MM.1S (cell line): ENCODE data around the gene MTA3.

Experiments used
- DNase-seq: peaks from one replicate; pipeline ENCODE4 v3.0.0-alpha.2; 2015
- H2AFZ ChIP-seq: fragments of 300-600 bp; sonication (generic); 2 replicates; pipeline ENCODE4 v1.6.0; 2016; ENCODE audit warnings: antibody characterized with exemption, low read length
- H3F3A ChIP-seq: fragments of 300-600 bp; sonication (generic); 2 replicates; pipeline ENCODE4 v1.6.1; 2016; ENCODE audit warnings: mild to moderate bottlenecking, antibody characterized with exemption, low read length, moderate library complexity, mixed read lengths; ENCODE audit not compliant: insufficient read depth
- H3K27ac ChIP-seq: fragments of 300-600 bp; sonication (generic); 2 replicates; pipeline ENCODE4 v1.5.1; 2016; ENCODE audit warnings: mild to moderate bottlenecking, low read length
- H3K27me3 ChIP-seq: fragments of 300-600 bp; sonication (generic); replicated peaks from 2 replicates; pipeline ENCODE4 v1.6.0; 2016; ENCODE audit warnings: low read length; ENCODE audit not compliant: insufficient read depth
- H3K36me3 ChIP-seq: fragments of 300-600 bp; sonication (generic); replicated peaks from 2 replicates; pipeline ENCODE4 v1.6.1; 2016; ENCODE audit warnings: mild to moderate bottlenecking, low read length, mixed read lengths; ENCODE audit not compliant: insufficient read depth
- H3K4me1 ChIP-seq: fragments of 300-600 bp; sonication (generic); 2 replicates; pipeline ENCODE4 v1.6.1; 2016; ENCODE audit warnings: low read length, mixed read lengths
- H3K4me2 ChIP-seq: fragments of 300-600 bp; sonication (generic); 2 replicates; pipeline ENCODE4 v1.6.0; 2016; ENCODE audit warnings: low read depth, low read length
- H3K4me3 ChIP-seq: fragments of 300-600 bp; sonication (generic); 2 replicates; pipeline ENCODE4 v1.5.1; 2016; ENCODE audit warnings: low read length, mixed read lengths
- H3K79me2 ChIP-seq: fragments of 300-600 bp; sonication (generic); 2 replicates; pipeline ENCODE4 v1.6.1; 2016; ENCODE audit warnings: mixed run types, low read length, mixed read lengths
- H3K9ac ChIP-seq: fragments of 300-600 bp; sonication (generic); 2 replicates; pipeline ENCODE4 v1.6.1; 2016; ENCODE audit warnings: low read length, mixed read lengths
- H3K9me2 ChIP-seq: fragments of 300-600 bp; sonication (generic); replicated peaks from 2 replicates; pipeline ENCODE4 v1.6.1; 2016; ENCODE audit warnings: mild to moderate bottlenecking, low read length, mixed read lengths; ENCODE audit not compliant: insufficient read depth
- H3K9me3 ChIP-seq: fragments of 300-600 bp; sonication (generic); replicated peaks from 2 replicates; pipeline ENCODE4 v1.6.1; 2016; ENCODE audit warnings: mild to moderate bottlenecking, low read length, mixed read lengths; ENCODE audit not compliant: insufficient read depth
- H4K20me1 ChIP-seq: fragments of 300-600 bp; sonication (generic); 2 replicates; pipeline ENCODE4 v1.6.1; 2016; ENCODE audit warnings: mild to moderate bottlenecking, low read length, moderate library complexity, mixed read lengths; ENCODE audit not compliant: insufficient read depth
- EZH2 ChIP-seq: fragments of 300-600 bp; sonication (generic); optimal IDR thresholded peaks from 2 replicates; pipeline ENCODE3; 2017; ENCODE audit warnings: low read depth, mild to moderate bottlenecking, antibody characterized with exemption, low read length, mixed read lengths
- EZH2phosphoT487 ChIP-seq: fragments of 300-600 bp; sonication (generic); IDR thresholded peaks from 2 replicates; pipeline ENCODE4 v1.6.1; 2018; ENCODE audit warnings: antibody characterized with exemption, low read length
- TF ChIP-seq, protein P1 (sequence below): fragments of 300-600 bp; sonication (generic); IDR thresholded peaks from 2 replicates; pipeline ENCODE4 v1.5.1; 2016; ENCODE audit warnings: antibody characterized with exemption, low read length, mixed read lengths

MTA3 gene

DNA sequence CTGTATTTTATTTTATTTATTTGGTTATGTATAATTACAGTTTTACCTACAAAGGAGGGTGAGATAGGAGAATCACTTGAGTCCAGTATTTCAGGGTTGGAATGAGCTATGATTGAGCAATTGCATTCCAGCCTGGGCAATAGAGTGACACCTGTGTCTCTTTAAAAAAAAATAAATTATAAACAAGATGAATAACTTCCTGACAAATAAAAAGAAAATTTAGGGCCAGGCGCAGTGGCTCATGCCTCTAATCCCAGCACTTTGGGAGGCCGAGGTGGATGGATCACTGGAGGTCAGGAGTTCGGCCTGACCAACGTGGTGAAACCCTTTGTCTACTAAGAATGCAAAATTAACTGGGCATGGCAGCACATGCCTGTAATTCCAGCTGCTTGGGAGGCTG is 17.3 kb downstream of the MTA3 start:
- H3K9me2 ChIP-seq = no peaks in the 10 kb centered on the region
- no peak overlapping the region for H3K4me3 ChIP-seq
- H3K79me2 ChIP-seq = no peaks in the 10 kb centered on the region
- no peak for DNase-seq
- H3K4me2 ChIP-seq = no peak overlapping the region
- no peak overlapping the region for H3K27ac ChIP-seq
- no peaks in the 10 kb centered on the region for H3F3A ChIP-seq
- H3K9me3 ChIP-seq = no peaks in the 10 kb centered on the region
- H3K9ac ChIP-seq = no peak overlapping the region
- no peaks in the 10 kb centered on the region for H3K36me3 ChIP-seq
- H4K20me1 ChIP-seq = no peaks in the 10 kb centered on the region
- no peaks in the 10 kb centered on the region for H3K4me1 ChIP-seq
- H3K27me3 ChIP-seq = no peaks in the 10 kb centered on the region
- H2AFZ ChIP-seq = no peak overlapping the region
- no peak for TF ChIP-seq EZH2phosphoT487
- TF ChIP-seq, protein P1, sequence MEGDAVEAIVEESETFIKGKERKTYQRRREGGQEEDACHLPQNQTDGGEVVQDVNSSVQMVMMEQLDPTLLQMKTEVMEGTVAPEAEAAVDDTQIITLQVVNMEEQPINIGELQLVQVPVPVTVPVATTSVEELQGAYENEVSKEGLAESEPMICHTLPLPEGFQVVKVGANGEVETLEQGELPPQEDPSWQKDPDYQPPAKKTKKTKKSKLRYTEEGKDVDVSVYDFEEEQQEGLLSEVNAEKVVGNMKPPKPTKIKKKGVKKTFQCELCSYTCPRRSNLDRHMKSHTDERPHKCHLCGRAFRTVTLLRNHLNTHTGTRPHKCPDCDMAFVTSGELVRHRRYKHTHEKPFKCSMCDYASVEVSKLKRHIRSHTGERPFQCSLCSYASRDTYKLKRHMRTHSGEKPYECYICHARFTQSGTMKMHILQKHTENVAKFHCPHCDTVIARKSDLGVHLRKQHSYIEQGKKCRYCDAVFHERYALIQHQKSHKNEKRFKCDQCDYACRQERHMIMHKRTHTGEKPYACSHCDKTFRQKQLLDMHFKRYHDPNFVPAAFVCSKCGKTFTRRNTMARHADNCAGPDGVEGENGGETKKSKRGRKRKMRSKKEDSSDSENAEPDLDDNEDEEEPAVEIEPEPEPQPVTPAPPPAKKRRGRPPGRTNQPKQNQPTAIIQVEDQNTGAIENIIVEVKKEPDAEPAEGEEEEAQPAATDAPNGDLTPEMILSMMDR = no peak
- no peak for TF ChIP-seq EZH2

DNA sequence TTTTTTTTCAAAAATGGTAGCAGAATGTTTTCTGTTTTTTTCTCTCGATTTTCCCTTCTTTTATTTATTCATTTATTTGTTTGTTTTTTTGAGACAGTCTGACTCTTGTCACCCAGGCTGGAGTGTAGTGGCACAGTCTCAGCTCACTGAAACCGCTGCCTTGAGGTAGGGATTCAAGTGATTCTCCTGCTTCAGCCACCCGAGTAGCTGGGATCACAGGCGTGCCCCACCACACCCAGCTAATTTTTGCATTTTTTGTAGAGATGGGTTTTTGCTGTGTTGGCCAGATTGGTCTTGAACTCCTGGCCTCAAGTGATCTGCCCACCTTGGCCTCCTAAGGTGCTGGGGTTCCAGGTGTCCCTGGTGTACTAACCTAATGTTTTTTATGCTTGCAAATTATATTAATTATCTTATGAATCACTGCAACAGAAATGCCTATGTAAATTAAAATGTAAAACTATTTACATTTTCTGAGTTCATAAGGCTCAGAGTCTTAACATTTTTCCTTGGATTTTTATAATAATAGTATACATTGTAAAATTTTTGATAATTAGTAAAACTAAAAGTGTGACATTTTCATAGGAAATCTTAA is 19.2 kb downstream of the MTA3 start:
- Histone ChIP-seq H3K27ac (no peak overlapping the region), H3K9me2 (no peaks in the 10 kb centered on the region), H3K9ac (no peak overlapping the region), H3K4me1 (no peaks in the 10 kb centered on the region), H3K79me2 (no peaks in the 10 kb centered on the region), H3K36me3 (no peaks in the 10 kb centered on the region), H3K4me2 (no peak overlapping the region), H3K27me3 (no peaks in the 10 kb centered on the region), H3K9me3 (no peaks in the 10 kb centered on the region), H3F3A (no peaks in the 10 kb centered on the region), H4K20me1 (no peaks in the 10 kb centered on the region), H2AFZ (no peak overlapping the region), H3K4me3 (no peak overlapping the region)
- TF ChIP-seq, protein P1 = no peak
- TF ChIP-seq EZH2phosphoT487 (no peak), EZH2 (no peak)
- DNase-seq = no peak

DNA sequence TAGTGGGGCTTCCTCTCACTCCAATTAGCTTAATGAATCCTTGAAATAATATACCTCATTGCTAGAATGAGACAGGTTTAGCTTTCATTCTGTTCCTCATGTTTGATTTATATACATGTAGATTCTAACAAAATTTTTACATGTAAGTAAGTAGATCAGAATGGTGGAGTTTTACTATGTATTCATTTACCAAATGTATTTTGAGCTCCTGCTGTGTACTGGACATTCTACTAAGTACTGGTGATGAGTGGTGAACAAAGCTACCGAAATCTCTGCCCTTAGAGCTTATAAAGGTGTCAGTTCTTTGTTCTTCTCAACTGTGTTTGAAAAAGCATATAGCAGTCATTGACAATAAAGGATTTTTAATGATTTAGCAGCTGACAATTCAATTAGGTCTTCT is 19.7 kb downstream of the MTA3 start:
- Histone ChIP-seq H3K9me2 (no peaks in the 10 kb centered on the region), H3F3A (no peaks in the 10 kb centered on the region), H3K79me2 (no peaks in the 10 kb centered on the region), H3K9ac (no peak overlapping the region), H3K4me3 (no peak overlapping the region), H3K36me3 (no peaks in the 10 kb centered on the region), H3K27me3 (no peaks in the 10 kb centered on the region), H3K4me2 (no peak overlapping the region), H4K20me1 (no peaks in the 10 kb centered on the region), H3K27ac (no peak overlapping the region), H3K4me1 (no peaks in the 10 kb centered on the region), H3K9me3 (no peaks in the 10 kb centered on the region), H2AFZ (no peak overlapping the region)
- no peak for TF ChIP-seq EZH2
- no peak for DNase-seq

- no peaks in the 10 kb centered on the region for H3K27me3 ChIP-seq
- no peaks in the 10 kb centered on the region for H3K36me3 ChIP-seq
- H3K4me2 ChIP-seq = no peak overlapping the region
- TF ChIP-seq EZH2phosphoT487 (no peak), EZH2 (no peak)
- TF ChIP-seq, protein P1 = no peak
- no peaks in the 10 kb centered on the region for H4K20me1 ChIP-seq
- no peaks in the 10 kb centered on the region for H3K79me2 ChIP-seq
- no peaks in the 10 kb centered on the region for H3K4me1 ChIP-seq
- no peaks in the 10 kb centered on the region for H3K9me3 ChIP-seq
- H3K9ac ChIP-seq = no peak overlapping the region
- H3K9me2 ChIP-seq = no peaks in the 10 kb centered on the region
- no peak for DNase-seq
- no peak overlapping the region for H3K4me3 ChIP-seq
- no peak overlapping the region for H3K27ac ChIP-seq
- H2AFZ ChIP-seq = no peak overlapping the region
- no peaks in the 10 kb centered on the region for H3F3A ChIP-seq
Measured at GRCh38 chr2:42590176-42590575, 21.7 kb downstream of the MTA3 start.
